GM12864 (cell line): Measurements from ENCODE around the gene FJX1.
"Not testable (repeated sequence)": the region's sequence is repeated elsewhere in the genome, so short reads cannot be mapped to it uniquely, and the experiment has no call there.

ENCODE experiments used
- DNase-seq: peaks from one replicate; pipeline ENCODE4 v3.0.0-alpha.2; 2011; ENCODE audit warnings: low read depth
- H3K4me3 ChIP-seq: 2 replicates; pipeline ENCODE4 v1.5.1; 2011; ENCODE audit warnings: mild to moderate bottlenecking, low read depth, low read length, control low read depth
- TF ChIP-seq, protein P1 (sequence below): IDR thresholded peaks from 2 replicates; pipeline ENCODE4 v1.5.1; 2011; ENCODE audit warnings: low read depth, mild to moderate bottlenecking, moderate library complexity, low read length, control low read depth, inconsistent platforms; ENCODE audit errors: missing control alignments

The FJX1 gene

DNA sequence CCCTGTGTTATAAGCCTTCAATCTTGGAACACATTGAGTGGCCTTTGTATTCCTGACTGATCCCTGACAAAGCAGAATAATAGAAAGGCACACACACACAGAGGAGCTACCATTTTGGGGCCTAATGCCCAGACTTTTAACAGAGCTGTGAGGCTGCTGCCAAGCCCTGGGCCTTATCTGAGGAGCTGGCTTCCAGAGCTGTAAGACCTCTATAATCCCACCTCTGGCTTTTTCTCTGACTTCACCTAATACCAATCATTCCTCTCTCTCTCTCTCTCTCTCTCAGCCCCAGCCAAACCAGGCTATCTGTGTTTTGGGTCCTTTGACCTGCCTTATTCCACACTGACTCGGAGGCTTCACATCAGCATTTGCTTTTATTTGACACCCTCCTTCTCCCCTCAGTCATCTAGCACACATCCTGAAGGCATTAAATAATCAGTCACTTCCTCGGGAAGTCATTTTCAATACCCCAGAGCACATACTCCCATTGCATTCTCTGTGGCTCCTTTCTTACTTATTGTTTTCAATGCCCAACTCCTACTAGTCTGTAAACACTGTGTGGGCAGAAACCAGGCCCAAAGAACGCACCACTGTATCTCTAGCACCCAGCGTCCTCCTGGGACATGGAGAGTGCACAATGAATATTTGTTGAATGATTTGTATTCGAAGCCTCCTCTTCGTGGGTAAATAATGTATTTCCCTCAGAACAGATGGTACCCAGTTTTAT is 23.1 kb downstream of the FJX1 start:
- DNase-seq: no peak
- H3K4me3 ChIP-seq: no peak overlapping the region
- TF ChIP-seq, protein P1, sequence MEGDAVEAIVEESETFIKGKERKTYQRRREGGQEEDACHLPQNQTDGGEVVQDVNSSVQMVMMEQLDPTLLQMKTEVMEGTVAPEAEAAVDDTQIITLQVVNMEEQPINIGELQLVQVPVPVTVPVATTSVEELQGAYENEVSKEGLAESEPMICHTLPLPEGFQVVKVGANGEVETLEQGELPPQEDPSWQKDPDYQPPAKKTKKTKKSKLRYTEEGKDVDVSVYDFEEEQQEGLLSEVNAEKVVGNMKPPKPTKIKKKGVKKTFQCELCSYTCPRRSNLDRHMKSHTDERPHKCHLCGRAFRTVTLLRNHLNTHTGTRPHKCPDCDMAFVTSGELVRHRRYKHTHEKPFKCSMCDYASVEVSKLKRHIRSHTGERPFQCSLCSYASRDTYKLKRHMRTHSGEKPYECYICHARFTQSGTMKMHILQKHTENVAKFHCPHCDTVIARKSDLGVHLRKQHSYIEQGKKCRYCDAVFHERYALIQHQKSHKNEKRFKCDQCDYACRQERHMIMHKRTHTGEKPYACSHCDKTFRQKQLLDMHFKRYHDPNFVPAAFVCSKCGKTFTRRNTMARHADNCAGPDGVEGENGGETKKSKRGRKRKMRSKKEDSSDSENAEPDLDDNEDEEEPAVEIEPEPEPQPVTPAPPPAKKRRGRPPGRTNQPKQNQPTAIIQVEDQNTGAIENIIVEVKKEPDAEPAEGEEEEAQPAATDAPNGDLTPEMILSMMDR: no peak

DNA sequence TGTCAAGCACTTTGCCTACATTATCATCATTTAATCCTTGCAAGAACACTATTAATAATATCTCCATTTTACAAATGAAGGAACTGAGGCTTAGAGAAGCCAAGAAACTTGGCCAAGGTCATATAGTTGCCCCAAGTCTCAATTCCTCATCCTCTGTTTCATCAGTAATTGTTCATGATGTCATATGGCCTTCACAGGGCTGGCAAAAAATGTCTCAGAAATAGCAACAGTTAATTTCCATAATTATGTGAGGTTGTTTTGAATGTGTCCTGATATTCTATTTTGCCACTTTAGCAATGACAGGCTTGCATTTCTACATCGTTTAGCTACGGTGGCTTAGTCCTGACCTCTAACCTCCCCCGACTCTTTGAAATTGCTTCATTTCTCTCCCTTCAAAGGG is 23.7 kb downstream of the FJX1 start:
- DNase-seq: no peak
- TF ChIP-seq, protein P1: no peak

DNA sequence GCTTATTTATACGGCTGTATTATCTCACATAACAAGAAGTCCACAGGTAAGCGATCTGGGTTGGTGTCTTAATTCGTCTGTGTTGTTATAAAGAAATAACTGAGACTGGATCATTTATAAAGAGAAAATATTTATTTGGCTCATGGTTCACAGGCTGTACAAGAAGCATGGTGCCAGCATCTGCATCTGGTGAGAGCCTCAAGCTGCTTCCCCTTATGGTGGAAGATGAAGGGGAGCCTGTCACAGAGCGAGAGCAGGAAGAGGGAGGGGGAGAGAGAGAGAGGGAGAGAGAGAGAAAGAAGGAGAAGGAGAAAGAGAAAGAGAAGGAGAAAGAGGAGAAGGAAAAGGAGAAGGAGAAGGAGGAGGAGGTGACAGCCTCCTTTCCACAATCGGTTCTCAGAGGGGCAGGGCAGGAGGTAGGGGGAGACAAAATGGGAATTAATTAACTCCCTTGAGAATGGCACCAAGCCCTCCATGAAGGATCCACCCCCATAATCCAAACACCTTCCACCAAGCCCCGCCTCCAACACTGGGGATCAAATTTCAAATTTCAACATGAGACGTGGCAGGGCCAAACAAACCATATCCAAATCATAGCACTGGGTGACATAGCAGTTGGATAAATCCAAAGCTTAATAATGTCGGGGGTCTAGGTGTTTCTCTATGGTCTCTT is 29.3 kb downstream of the FJX1 start:
- TF ChIP-seq, protein P1: no peak
- no peak overlapping the region for H3K4me3 ChIP-seq
- DNase-seq: no peak

More for the DNA sequence above, 23.7 kb downstream of the FJX1 start:
- no peak overlapping the region for H3K4me3 ChIP-seq

DNA sequence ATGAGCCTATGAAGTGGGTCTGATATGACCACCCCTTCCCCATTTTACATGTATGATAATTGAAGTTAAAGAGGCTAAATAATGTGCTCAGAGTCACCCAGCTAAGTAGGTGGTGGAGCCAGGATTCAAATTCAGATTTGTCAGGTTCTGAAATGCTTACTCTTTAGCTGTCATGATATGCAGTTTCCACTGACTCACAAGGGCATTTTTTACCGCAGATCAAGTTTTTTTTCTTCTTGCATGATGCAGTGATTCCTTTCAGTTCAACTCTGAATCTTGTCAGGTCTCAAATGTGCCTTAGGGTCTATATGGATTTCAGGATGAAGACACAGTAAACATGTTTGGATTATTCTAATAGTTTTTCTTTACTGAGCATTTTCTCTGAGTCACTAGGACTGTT is 31.7 kb downstream of the FJX1 start:
- DNase-seq: no peak
- TF ChIP-seq, protein P1: no peak
- H3K4me3 ChIP-seq: no peak overlapping the region

DNA sequence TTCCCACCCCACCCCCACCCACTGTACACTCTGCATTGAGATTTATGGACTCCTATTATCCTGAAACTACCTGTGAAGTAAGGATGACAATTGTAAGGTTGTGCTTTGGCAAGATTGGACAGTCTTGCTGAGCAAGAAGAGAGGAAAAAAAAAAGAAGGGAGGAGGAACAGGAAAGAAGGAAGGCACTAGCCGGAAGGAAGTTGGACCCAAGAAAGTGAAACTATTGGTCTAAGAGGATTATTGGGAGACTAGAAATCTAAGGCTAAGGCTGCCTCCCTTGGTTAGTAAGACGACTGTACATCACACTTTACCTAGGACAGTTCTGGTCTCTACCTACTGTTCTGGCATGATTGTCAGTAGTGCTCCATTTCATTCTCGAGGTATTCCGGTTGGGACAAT is 32.2 kb downstream of the FJX1 start:
- H3K4me3 ChIP-seq: no peak overlapping the region
- TF ChIP-seq, protein P1: no peak
- no peak for DNase-seq

DNA sequence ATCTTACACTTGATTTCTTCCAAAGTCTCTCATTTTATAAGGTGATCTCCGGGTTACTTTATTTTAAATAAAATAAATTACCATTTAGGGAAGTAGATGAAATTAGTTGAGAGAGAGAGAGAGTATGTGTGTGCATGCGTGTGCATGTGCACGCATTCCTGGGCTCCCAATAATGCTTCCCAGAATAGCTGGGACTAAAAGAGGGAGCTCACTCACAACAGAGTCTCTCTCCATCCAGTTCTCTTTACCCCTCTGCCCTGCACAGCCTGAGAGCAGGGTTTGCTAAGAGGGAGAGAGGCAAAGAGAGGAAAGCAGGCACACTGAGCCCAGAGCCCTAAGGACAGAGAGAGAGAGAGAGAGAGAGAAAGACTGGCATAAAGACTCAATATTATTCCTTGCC is 33.0 kb downstream of the FJX1 start:
- H3K4me3 ChIP-seq: no peak overlapping the region
- TF ChIP-seq, protein P1: no peak
- no peak for DNase-seq

DNA sequence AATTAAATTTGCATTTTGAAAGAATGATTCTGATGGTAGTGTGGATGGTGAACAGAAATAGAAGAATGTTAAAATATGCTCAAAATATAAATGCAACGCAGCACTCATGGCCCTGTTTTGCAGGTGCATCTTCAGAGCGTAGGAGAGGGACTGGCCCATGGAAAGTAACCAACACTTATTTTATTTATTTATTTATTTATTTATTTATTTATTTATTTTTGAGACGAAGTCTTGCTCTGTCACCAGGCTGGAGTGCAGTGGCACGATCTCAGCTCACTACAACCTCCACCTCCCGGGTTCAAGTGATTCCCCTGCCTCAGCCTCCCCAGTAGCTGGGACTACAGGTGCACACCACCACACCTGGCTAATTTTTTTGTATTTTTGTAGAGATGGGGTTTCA is 34.5 kb downstream of the FJX1 start:
- not testable (repeated sequence) for H3K4me3 ChIP-seq, DNase-seq
